ENCODE data around the gene BEST2.

The BEST2 gene

GRCh38 chr19:12727745-12728433, 23.7 kb upstream of the BEST2 start:
- intact Hi-C loops (cut with DNase I) = no loop called here
- DNase-seq = no peak

- intact Hi-C loops (cut with DNase I) = no loop called here
- DNase-seq = no peak
These were observed 21.5 kb upstream of the BEST2 start for GRCh38 chr19:12730064-12730463.

GRCh38 chr19:12731337-12731736, 20.3 kb upstream of the BEST2 start:
- no peak for DNase-seq

GRCh38 chr19:12733369-12734214, 18.0 kb upstream of the BEST2 start:
- intact Hi-C loops (cut with DNase I) = loop anchor here (1.0 to 2.0 kb wide), 2 partner anchors 11 to 57 kb away; partner anchors contain the start of gene JUNB
- no peak for DNase-seq

More at GRCh38 chr19:12731337-12731736, 20.3 kb upstream of the BEST2 start:
- intact Hi-C loops (cut with DNase I) = no loop called here

GRCh38 chr19:12736995-12737834, 14.4 kb upstream of the BEST2 start, which contains the start of gene GET3:
TSS of gene GET3 (plus strand) at chr19:12737497. CDS start at chr19:12737506, 9 bp downstream.
- intact Hi-C loops (cut with DNase I) = no loop called here
- peak; percentile 82 to 97 (median 86) for DNase-seq

- intact Hi-C loops (cut with DNase I) = no loop called here
- DNase-seq = no peak
These were observed 13.7 kb upstream of the BEST2 start for GRCh38 chr19:12737835-12738351.

- DNase-seq = no peak
- intact Hi-C loops (cut with DNase I) = no loop called here
These were observed 6.3 kb upstream of the BEST2 start for GRCh38 chr19:12745166-12745897.

- no peak for DNase-seq
- intact Hi-C loops (cut with DNase I) = no loop called here
These were observed 3.1 kb upstream of the BEST2 start for GRCh38 chr19:12748489-12748888.

- DNase-seq = no peak
- intact Hi-C loops (cut with DNase I) = no loop called here
These were observed 1.6 kb upstream of the BEST2 start for GRCh38 chr19:12749938-12750521.

GRCh38 chr19:12750851-12751250, 740 bp upstream of the BEST2 start:
- DNase-seq = no peak
- intact Hi-C loops (cut with DNase I) = no loop called here

GRCh38 chr19:12752056-12752781, 628 bp downstream of the BEST2 start:
- DNase-seq = no peak
- intact Hi-C loops (cut with DNase I) = no loop called here

GRCh38 chr19:12754465-12755196, 3.0 kb downstream of the BEST2 start:
- intact Hi-C loops (cut with DNase I) = no loop called here
- no peak for DNase-seq

- intact Hi-C loops (cut with DNase I) = no loop called here
These were observed 4.7 kb downstream of the BEST2 start for GRCh38 chr19:12756150-12756883.

GRCh38 chr19:12757544-12758274, 6.1 kb downstream of the BEST2 start:
- peak in 9 of 10 donors; percentile 29 to 96 (median 60) for DNase-seq
- intact Hi-C loops (cut with DNase I) = no loop called here

More at GRCh38 chr19:12756150-12756883, 4.7 kb downstream of the BEST2 start:
- no peak for DNase-seq

GRCh38 chr19:12759686-12760085, 8.1 kb downstream of the BEST2 start:
- no peak for DNase-seq
- intact Hi-C loops (cut with DNase I) = loop anchor here (5.0 kb wide), 1 partner anchor 43 kb away; the partner anchor contains the start of genes PRDX2 and THSD8

GRCh38 chr19:12763100-12763499, 11.5 kb downstream of the BEST2 start:
- intact Hi-C loops (cut with DNase I) = loop anchor here (5.0 kb wide), 1 partner anchor 39 kb away; the partner anchor contains the start of genes PRDX2 and THSD8
- DNase-seq = no peak

Measured in posterior cingulate gyrus (tissue), 11 donors.